Keratinocyte (primary cell): ENCODE measurements around the gene PLPPR1. TPM values are rescaled to one million over a fixed set of nuclear protein-coding genes. Genes with fewer than 3 reads are reported as not detected.

ENCODE experiments used
- DNase-seq: peaks from one replicate; pipeline ENCODE4 v3.0.0-alpha.2; 2011; ENCODE audit warnings: low read depth, missing footprints, low spot score
- FAIRE-seq: peaks from 2 replicates; lab custom pipeline; 2011; peaks lifted over from hg19 to GRCh38; lab: Jason Lieb, UNC
- H2AFZ ChIP-seq: 2 replicates; pipeline ENCODE4 v1.6.0; 2012; ENCODE audit warnings: low read length, control low read depth, inconsistent platforms; ENCODE audit not compliant: control insufficient read depth
- H3K27ac ChIP-seq: 2 replicates; pipeline ENCODE4 v1.5.1; 2011; ENCODE audit warnings: low read length; ENCODE audit not compliant: control insufficient read depth, insufficient read depth
- H3K27me3 ChIP-seq: 3 replicates; pipeline ENCODE4 v1.6.0; 2011; ENCODE audit warnings: low read length; ENCODE audit not compliant: control insufficient read depth, insufficient read depth; ENCODE audit errors: extremely low read depth
- H3K36me3 ChIP-seq, 2 experiments: 2 replicates in 1 of 2; 3 replicates in 1 of 2; pipeline ENCODE4 v1.5.1; 2011; ENCODE audit warnings: low read length in 2 of 2, mild to moderate bottlenecking in 1 of 2; ENCODE audit not compliant: control insufficient read depth in 2 of 2, insufficient read depth in 2 of 2; ENCODE audit errors: extremely low read depth in 1 of 2
- H3K4me1 ChIP-seq: 3 replicates; pipeline ENCODE4 v1.5.1; 2011; ENCODE audit warnings: low read length; ENCODE audit not compliant: control insufficient read depth, insufficient read depth; ENCODE audit errors: extremely low read depth
- H3K4me2 ChIP-seq: 3 replicates; pipeline ENCODE4 v1.6.0; 2011; ENCODE audit warnings: low read depth, low read length; ENCODE audit not compliant: control insufficient read depth, insufficient read depth; ENCODE audit errors: extremely low read depth
- H3K4me3 ChIP-seq, 3 experiments: fragments of 200-600 bp in 1 of 3; sonication (generic) in 1 of 3; 2 replicates in 2 of 3; 3 replicates in 1 of 3; pipeline ENCODE4 v1.5.1; 2011 to 2016; ENCODE audit warnings: low read length in 3 of 3, mild to moderate bottlenecking in 3 of 3, control low read depth in 2 of 3, inconsistent platforms in 1 of 3, low read depth in 1 of 3, mixed read lengths in 1 of 3, mixed run types in 1 of 3, moderate library complexity in 1 of 3; ENCODE audit not compliant: control insufficient read depth in 2 of 3, insufficient read depth in 2 of 3; ENCODE audit errors: extremely low read depth in 1 of 3
- H3K79me2 ChIP-seq: 2 replicates; pipeline ENCODE4 v1.6.0; 2012; ENCODE audit warnings: low read length; ENCODE audit not compliant: control insufficient read depth, insufficient read depth
- H3K9ac ChIP-seq: 3 replicates; pipeline ENCODE4 v1.6.0; 2011; ENCODE audit warnings: low read length; ENCODE audit not compliant: control insufficient read depth, insufficient read depth; ENCODE audit errors: extremely low read depth
- H3K9me1 ChIP-seq: 3 replicates; pipeline ENCODE4 v1.6.0; 2011; ENCODE audit warnings: low read length; ENCODE audit not compliant: control insufficient read depth, insufficient read depth; ENCODE audit errors: extremely low read depth
- H3K9me3 ChIP-seq: 2 replicates; pipeline ENCODE4 v1.5.1; 2012; ENCODE audit warnings: low read depth, low read length; ENCODE audit not compliant: control insufficient read depth
- H4K20me1 ChIP-seq: 3 replicates; pipeline ENCODE4 v1.6.0; 2011; ENCODE audit warnings: low read length; ENCODE audit not compliant: control insufficient read depth, insufficient read depth; ENCODE audit errors: extremely low read depth
- EZH2 ChIP-seq: IDR thresholded peaks from one replicate; pipeline ENCODE4 v1.6.1; 2012; ENCODE audit warnings: inconsistent platforms, mild to moderate bottlenecking, low read length, moderate library complexity
- dilution Hi-C: fragments of 300-500 bp; cut with MboI; formaldehyde crosslinking; loops from one replicate; pipeline ENCODE4 v1.7.0; 2020; ENCODE audit warnings: low sequenced_read_pairs; ENCODE audit not compliant: extremely low pct_ligation_motif_present
- polyA plus RNA-seq, 5 experiments: library from polyadenylated mRNA; depleted of rRNA in 3 of 5; stranded (reverse) in 3 of 5; stranded (forward) in 1 of 5; unstranded in 1 of 5; fragments of >200 nt; gene quantifications; 1 replicate in 1 of 5; 2 replicates in 3 of 5; 3 replicates in 1 of 5; pipeline versions ENCODE4 v1.2.1 to v1.2.3, GENCODE V29; 2011 to 2012; ENCODE audit warnings: missing spikeins in 2 of 5, low read depth in 1 of 5, low replicate concordance in 1 of 5
- TF ChIP-seq, protein P1 (sequence below), 3 experiments: IDR thresholded peaks in 1 of 3; conservative IDR thresholded peaks in 1 of 3; optimal IDR thresholded peaks in 1 of 3; 2 replicates in 2 of 3; 3 replicates in 1 of 3; pipeline versions ENCODE3 to v1.5.1; 2011; ENCODE audit warnings: low read length in 3 of 3, mild to moderate bottlenecking in 3 of 3, moderate library complexity in 2 of 3, control low read depth in 1 of 3, inconsistent platforms in 1 of 3; ENCODE audit not compliant: insufficient read depth in 2 of 3; ENCODE audit errors: extremely low read depth in 1 of 3

Gene PLPPR1
- polyA plus RNA-seq, 1 donor (not counting 4 experiments of a cell fraction or from before 2014, with no cell fraction given): not detected

DNA sequence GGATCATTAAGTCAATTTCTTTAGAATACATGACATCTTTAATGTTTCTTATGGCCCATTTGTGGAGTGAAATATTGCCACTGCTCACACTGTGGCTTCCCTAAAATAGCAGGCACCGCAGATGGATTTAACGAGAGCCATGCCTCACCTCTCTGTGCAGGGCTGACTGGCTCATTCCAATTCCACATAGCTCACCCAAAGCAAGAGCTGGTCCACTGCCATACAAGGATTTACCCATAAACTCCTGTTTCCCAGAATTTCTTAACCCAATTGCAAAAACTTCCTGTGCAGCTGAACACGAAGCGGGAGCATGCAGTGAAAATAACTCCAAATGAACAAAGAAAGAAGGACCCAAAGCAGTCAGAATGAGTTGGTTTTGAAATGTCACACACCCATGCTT, 196.7 kb downstream of the PLPPR1 start:
- no peak overlapping the region for H3K4me2 ChIP-seq
- dilution Hi-C loops: no loop called here
- no peak overlapping the region for H3K27ac ChIP-seq
- no peaks in the 10 kb centered on the region for H4K20me1 ChIP-seq
- TF ChIP-seq, protein P1, sequence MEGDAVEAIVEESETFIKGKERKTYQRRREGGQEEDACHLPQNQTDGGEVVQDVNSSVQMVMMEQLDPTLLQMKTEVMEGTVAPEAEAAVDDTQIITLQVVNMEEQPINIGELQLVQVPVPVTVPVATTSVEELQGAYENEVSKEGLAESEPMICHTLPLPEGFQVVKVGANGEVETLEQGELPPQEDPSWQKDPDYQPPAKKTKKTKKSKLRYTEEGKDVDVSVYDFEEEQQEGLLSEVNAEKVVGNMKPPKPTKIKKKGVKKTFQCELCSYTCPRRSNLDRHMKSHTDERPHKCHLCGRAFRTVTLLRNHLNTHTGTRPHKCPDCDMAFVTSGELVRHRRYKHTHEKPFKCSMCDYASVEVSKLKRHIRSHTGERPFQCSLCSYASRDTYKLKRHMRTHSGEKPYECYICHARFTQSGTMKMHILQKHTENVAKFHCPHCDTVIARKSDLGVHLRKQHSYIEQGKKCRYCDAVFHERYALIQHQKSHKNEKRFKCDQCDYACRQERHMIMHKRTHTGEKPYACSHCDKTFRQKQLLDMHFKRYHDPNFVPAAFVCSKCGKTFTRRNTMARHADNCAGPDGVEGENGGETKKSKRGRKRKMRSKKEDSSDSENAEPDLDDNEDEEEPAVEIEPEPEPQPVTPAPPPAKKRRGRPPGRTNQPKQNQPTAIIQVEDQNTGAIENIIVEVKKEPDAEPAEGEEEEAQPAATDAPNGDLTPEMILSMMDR (optimal IDR thresholded peaks at IDR 0.05 in 1 of 3, IDR thresholded peaks at IDR 0.05 in 1 of 3, conservative IDR thresholded peaks at IDR 0.05 in 1 of 3; ENCODE audit: extremely low read depth in 1 of 3, insufficient read depth in 2 of 3, low read length in 3 of 3): no peak
- TF ChIP-seq EZH2: no peak
- no peaks in the 10 kb centered on the region for H3K4me1 ChIP-seq
- DNase-seq (no peak), FAIRE-seq (no peak)
- no peaks in the 10 kb centered on the region for H3K36me3 ChIP-seq
- no peak overlapping the region for H3K9ac ChIP-seq
- H2AFZ ChIP-seq: no peak overlapping the region
- H3K9me1 ChIP-seq: no peaks in the 10 kb centered on the region
- no peaks in the 10 kb centered on the region for H3K79me2 ChIP-seq
- no peak overlapping the region for H3K4me3 ChIP-seq
- H3K27me3 ChIP-seq: no peaks in the 10 kb centered on the region
- no peaks in the 10 kb centered on the region for H3K9me3 ChIP-seq

DNA sequence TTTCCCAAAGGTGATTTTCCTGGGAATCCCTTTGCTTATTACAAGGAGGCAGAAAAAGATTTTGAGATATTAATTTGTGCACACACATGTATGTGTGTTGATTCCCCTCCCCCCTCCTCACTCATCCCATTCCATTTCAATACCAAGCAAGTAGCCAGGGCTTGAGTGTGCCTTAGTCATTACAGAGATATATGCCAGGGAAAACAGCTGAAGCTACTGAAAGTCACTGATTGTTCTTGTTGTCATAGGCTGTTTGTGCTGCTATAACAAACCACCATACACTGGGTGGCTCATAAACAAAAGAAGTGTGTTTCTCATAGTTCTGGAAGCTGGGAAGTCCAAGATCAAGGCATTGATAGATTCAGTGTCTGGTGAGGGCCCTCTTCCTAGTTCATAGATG, 197.6 kb downstream of the PLPPR1 start:
- no peak for FAIRE-seq
- dilution Hi-C loops: no loop called here
- H4K20me1 ChIP-seq: no peaks in the 10 kb centered on the region

More for the DNA sequence above, 197.6 kb downstream of the PLPPR1 start:
- H3K9ac ChIP-seq: no peak overlapping the region
- TF ChIP-seq EZH2: no peak
- TF ChIP-seq, protein P1 (optimal IDR thresholded peaks at IDR 0.05 in 1 of 3, IDR thresholded peaks at IDR 0.05 in 1 of 3, conservative IDR thresholded peaks at IDR 0.05 in 1 of 3; ENCODE audit: extremely low read depth in 1 of 3, insufficient read depth in 2 of 3, low read length in 3 of 3): no peak
- no peaks in the 10 kb centered on the region for H3K27me3 ChIP-seq
- H3K27ac ChIP-seq: no peak overlapping the region
- H3K4me2 ChIP-seq: no peak overlapping the region
- H3K36me3 ChIP-seq: no peaks in the 10 kb centered on the region
- no peaks in the 10 kb centered on the region for H3K9me3 ChIP-seq
- no peaks in the 10 kb centered on the region for H3K79me2 ChIP-seq
- H3K4me1 ChIP-seq: no peaks in the 10 kb centered on the region
- H3K4me3 ChIP-seq: no peak overlapping the region
- H3K9me1 ChIP-seq: no peaks in the 10 kb centered on the region
- DNase-seq: no peak
- no peak overlapping the region for H2AFZ ChIP-seq
